ENCODE results near the gene PTPRC.

- TF ChIP-seq CTCF (IDR thresholded peaks at IDR 0.05; ENCODE audit: extremely low read depth in 1 of 2, insufficient read depth in 1 of 2, low read depth in 1 of 2, low read length in 2 of 2), result no peak
- no peak for TF ChIP-seq POLR2AphosphoS5 (IDR thresholded peaks at IDR 0.05; ENCODE audit: insufficient read depth, low read depth, low read length)
Observed at GRCh38 chr1:198764748-198765147, 125.9 kb downstream of the PTPRC start.
